Liver (tissue), 9 donors: ENCODE data around the gene ENTHD1. TPM values are rescaled to one million over a fixed set of nuclear protein-coding genes. Genes with fewer than 3 reads are reported as not detected.

Experiments
- DNase-seq: peaks from one replicate; pipeline ENCODE4 v3.0.0-alpha.2; 2017; ENCODE audit warnings: low spot score
- H3K27ac ChIP-seq, 2 donors: one replicate each; pipeline ENCODE4 v1.7.0; 2013; ENCODE audit warnings: inconsistent platforms in 2 of 2, low read length in 2 of 2, control low read depth in 1 of 2, low read depth in 1 of 2, mild to moderate bottlenecking in 1 of 2
- H3K27me3 ChIP-seq, 4 donors: one replicate each; pipeline versions ENCODE4 v1.6.1 to v1.7.0; 2013; ENCODE audit warnings: low read length in 3 of 4, inconsistent platforms in 1 of 4, mild to moderate bottlenecking in 1 of 4, moderate library complexity in 1 of 4; ENCODE audit not compliant: control insufficient read depth in 4 of 4, insufficient read depth in 4 of 4
- H3K36me3 ChIP-seq, 4 donors: one replicate each; pipeline versions ENCODE4 v1.6.1 to v1.7.0; 2013; ENCODE audit warnings: low read length in 3 of 4, mild to moderate bottlenecking in 3 of 4, low read depth in 1 of 4, moderate library complexity in 1 of 4; ENCODE audit not compliant: control insufficient read depth in 4 of 4, insufficient read depth in 3 of 4
- H3K4me1 ChIP-seq, 4 donors: one replicate each; pipeline versions ENCODE4 v1.6.1 to v1.7.0; 2013; ENCODE audit warnings: low read length in 3 of 4, mild to moderate bottlenecking in 3 of 4, moderate library complexity in 1 of 4; ENCODE audit not compliant: control insufficient read depth in 4 of 4, insufficient read depth in 4 of 4
- H3K4me3 ChIP-seq, 3 donors: one replicate each; pipeline versions ENCODE4 v1.6.1 to v1.7.0; 2013; ENCODE audit warnings: low read length in 3 of 3, control low read depth in 1 of 3, low read depth in 1 of 3, mild to moderate bottlenecking in 1 of 3
- H3K9ac ChIP-seq, 2 donors: one replicate each; pipeline ENCODE4 v1.7.0; 2013; ENCODE audit warnings: low read length in 2 of 2, mild to moderate bottlenecking in 2 of 2, moderate library complexity in 2 of 2, control low read depth in 1 of 2, low read depth in 1 of 2
- H3K9me3 ChIP-seq, 4 donors: one replicate each; pipeline versions ENCODE4 v1.6.1 to v1.7.0; 2013; ENCODE audit warnings: low read length in 3 of 4; ENCODE audit not compliant: control insufficient read depth in 4 of 4
- ATF3 ChIP-seq: IDR thresholded peaks from 2 replicates; pipeline ENCODE4 v1.6.1; 2016; ENCODE audit warnings: antibody characterized with exemption
- CTCF ChIP-seq: fragments of 150-350 bp; IDR thresholded peaks from 2 replicates; pipeline ENCODE4 v1.5.1; 2017; ENCODE audit warnings: improper control_type of control experiment, low read depth, low read length; ENCODE audit not compliant: missing input control
- HNF4G ChIP-seq: IDR thresholded peaks from 2 replicates; pipeline ENCODE4 v1.6.1; 2016; ENCODE audit warnings: antibody characterized with exemption
- REST ChIP-seq: IDR thresholded peaks from 2 replicates; pipeline ENCODE4 v1.6.1; 2016; ENCODE audit warnings: antibody characterized with exemption, mild to moderate bottlenecking
- SP1 ChIP-seq: IDR thresholded peaks from 2 replicates; pipeline ENCODE4 v1.6.1; 2018; ENCODE audit warnings: antibody characterized with exemption, mild to moderate bottlenecking
- TAF1 ChIP-seq: conservative IDR thresholded peaks from 2 replicates; pipeline ENCODE4 v1.6.1; 2016; ENCODE audit warnings: antibody characterized with exemption, mild to moderate bottlenecking
- ZBTB33 ChIP-seq: IDR thresholded peaks from 2 replicates; pipeline ENCODE4 v1.6.1; 2016; ENCODE audit warnings: antibody characterized with exemption
- WGBS: extraction: QIAGEN DNeasy Blood & Tissue Kit; methylation state at CpG from one replicate; pipeline ENCODE4 v1.1.7; 2013; 5-methylcytosine and 5-hydroxymethylcytosine counted together
- polyA plus RNA-seq, 2 donors: library from polyadenylated mRNA; stranded (reverse) in 1 of 2; unstranded in 1 of 2; fragments of 200-250 nt in 1 of 2; fragments of >200 nt in 1 of 2; fragmentation: Nextera tagmentation in 1 of 2; extraction: Ambion mirVana in 1 of 2; gene quantifications; one replicate each; pipeline versions ENCODE4 v1.2.1 to v1.2.3, GENCODE V29; 2013 to 2015
- total RNA-seq, 2 donors: library from RNA; depleted of rRNA; stranded (reverse); fragments of >200 nt; gene quantifications; one replicate each; pipeline ENCODE4 v1.2.3, GENCODE V29; 2014
- donor health status: healthy.
- donor health status: healthy.
- donor health status: healthy.
- donor health status: healthy.
- donor health status: healthy.

Gene ENTHD1
- total and polyA plus RNA-seq, 4 donors: not detected

GRCh38 chr22:39908136-39908535, 14.6 kb upstream of the ENTHD1 start:
- Histone ChIP-seq H3K4me3 (no peak overlapping the region), H3K36me3 (no peaks in the 10 kb centered on the region)
- WGBS: 87% methylated on average over 2 of the region's 2 CpGs

More at GRCh38 chr22:39908136-39908535, 14.6 kb upstream of the ENTHD1 start:
- peaks cover 0 to 3% (median 0%) of the 10 kb centered on the region in 4 donors for H3K27me3 ChIP-seq
- H3K9ac ChIP-seq: no peak overlapping the region
- TF ChIP-seq CTCF (no peak), TAF1 (no peak), ATF3 (no peak), ZBTB33 (no peak), SP1 (no peak), REST (no peak), HNF4G (no peak)
- no peaks in the 10 kb centered on the region for H3K4me1 ChIP-seq
- DNase-seq: no peak
- H3K9me3 ChIP-seq: no peaks in the 10 kb centered on the region
- no peak overlapping the region for H3K27ac ChIP-seq
